Measurements from ENCODE around the gene XRCC4. TPM values are rescaled to one million over a fixed set of nuclear protein-coding genes. Genes with fewer than 3 reads are reported as not detected.

Gene XRCC4
- total RNA-seq, 1 donor from 2014 or later = 45.6 TPM

DNA sequence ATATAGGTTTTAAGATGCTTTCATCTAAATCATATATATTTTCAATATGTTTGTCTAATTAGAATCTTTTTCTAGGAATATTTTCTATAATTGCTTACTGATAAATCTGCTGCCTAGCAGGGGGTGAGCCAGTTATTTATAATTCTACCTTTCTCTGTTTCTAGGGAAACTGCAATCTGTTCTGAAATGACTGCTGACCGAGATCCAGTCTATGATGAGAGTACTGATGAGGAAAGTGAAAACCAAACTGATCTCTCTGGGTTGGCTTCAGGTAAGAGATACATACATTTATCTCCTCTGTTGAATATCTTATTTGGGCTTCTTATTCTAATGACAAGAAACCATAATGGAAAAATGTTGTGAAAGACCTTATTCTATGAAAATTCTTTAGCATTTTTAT, 127.3 kb downstream of the XRCC4 start:
- H3K4me1 ChIP-seq = no peaks in the 10 kb centered on the region
- TF ChIP-seq EZH2 (IDR thresholded peaks at IDR 0.05) (no peak), EZH2phosphoT487 (IDR thresholded peaks at IDR 0.05) (no peak)
- TF ChIP-seq, protein P1, sequence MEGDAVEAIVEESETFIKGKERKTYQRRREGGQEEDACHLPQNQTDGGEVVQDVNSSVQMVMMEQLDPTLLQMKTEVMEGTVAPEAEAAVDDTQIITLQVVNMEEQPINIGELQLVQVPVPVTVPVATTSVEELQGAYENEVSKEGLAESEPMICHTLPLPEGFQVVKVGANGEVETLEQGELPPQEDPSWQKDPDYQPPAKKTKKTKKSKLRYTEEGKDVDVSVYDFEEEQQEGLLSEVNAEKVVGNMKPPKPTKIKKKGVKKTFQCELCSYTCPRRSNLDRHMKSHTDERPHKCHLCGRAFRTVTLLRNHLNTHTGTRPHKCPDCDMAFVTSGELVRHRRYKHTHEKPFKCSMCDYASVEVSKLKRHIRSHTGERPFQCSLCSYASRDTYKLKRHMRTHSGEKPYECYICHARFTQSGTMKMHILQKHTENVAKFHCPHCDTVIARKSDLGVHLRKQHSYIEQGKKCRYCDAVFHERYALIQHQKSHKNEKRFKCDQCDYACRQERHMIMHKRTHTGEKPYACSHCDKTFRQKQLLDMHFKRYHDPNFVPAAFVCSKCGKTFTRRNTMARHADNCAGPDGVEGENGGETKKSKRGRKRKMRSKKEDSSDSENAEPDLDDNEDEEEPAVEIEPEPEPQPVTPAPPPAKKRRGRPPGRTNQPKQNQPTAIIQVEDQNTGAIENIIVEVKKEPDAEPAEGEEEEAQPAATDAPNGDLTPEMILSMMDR (IDR thresholded peaks at IDR 0.05) = no peak
- H3K4me3 Mint-ChIP-seq = no peak overlapping the region
- no peaks in the 10 kb centered on the region for H3K27me3 ChIP-seq
- no peaks in the 10 kb centered on the region for H4K20me1 ChIP-seq (ENCODE audit: low read depth)
- H3K4me3 ChIP-seq = no peak overlapping the region
- H2AFZ ChIP-seq (replicated peaks) = no peak overlapping the region
- H3K36me3 Mint-ChIP-seq = peaks cover 2% of the 10 kb centered on the region
- H3K27ac Mint-ChIP-seq = no peak overlapping the region
- no peak for DNase-seq (ENCODE audit: low spot score)
- no peaks in the 10 kb centered on the region for H3F3A ChIP-seq (ENCODE audit: low read depth)
- H3K27me3 Mint-ChIP-seq (ENCODE audit: insufficient read depth, low read depth) = no peaks in the 10 kb centered on the region
- no peaks in the 10 kb centered on the region for H3K4me1 Mint-ChIP-seq
- no peak overlapping the region for H3K9ac ChIP-seq
- no peaks in the 10 kb centered on the region for H3K9me3 Mint-ChIP-seq
- H3K79me2 ChIP-seq (ENCODE audit: low read depth) = no peaks in the 10 kb centered on the region
- H3K9me3 ChIP-seq (ENCODE audit: low read depth) = no peaks in the 10 kb centered on the region
- no peak overlapping the region for H3K27ac ChIP-seq
- H3K4me2 ChIP-seq = no peak overlapping the region
- H3K36me3 ChIP-seq = no peaks in the 10 kb centered on the region

DNA sequence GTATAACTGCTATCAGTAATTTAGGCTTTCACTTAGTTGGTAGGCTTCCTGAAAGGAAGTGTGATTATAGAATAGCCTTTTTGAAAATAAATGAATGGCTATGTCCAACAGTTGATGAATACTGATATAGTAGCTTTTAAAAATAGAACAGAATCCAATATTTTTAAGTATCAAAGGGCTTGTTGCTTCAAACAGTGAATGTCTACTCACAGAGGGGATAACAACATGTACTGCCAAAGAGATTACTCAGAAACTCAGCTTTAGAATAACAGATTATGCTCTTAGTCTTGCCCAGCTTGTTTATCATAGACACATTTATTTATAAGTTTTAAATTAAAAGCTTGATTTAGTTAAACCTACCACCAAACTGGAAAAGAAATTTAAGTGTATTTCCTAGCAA, 132.6 kb downstream of the XRCC4 start:
- no peak overlapping the region for H3K27ac ChIP-seq
- H3K4me3 ChIP-seq = no peak overlapping the region
- Mint-ChIP-seq H3K9me3 (no peaks in the 10 kb centered on the region), H3K27me3 (ENCODE audit: insufficient read depth, low read depth) (no peaks in the 10 kb centered on the region), H3K36me3 (no peaks in the 10 kb centered on the region), H3K4me3 (no peak overlapping the region), H3K4me1 (no peaks in the 10 kb centered on the region), H3K27ac (no peak overlapping the region)
- H3K9ac ChIP-seq = no peak overlapping the region
- no peaks in the 10 kb centered on the region for H4K20me1 ChIP-seq (ENCODE audit: low read depth)
- no peaks in the 10 kb centered on the region for H3K27me3 ChIP-seq
- no peaks in the 10 kb centered on the region for H3F3A ChIP-seq (ENCODE audit: low read depth)
- H3K9me3 ChIP-seq (ENCODE audit: low read depth) = no peaks in the 10 kb centered on the region
- DNase-seq (ENCODE audit: low spot score) = no peak
- no peaks in the 10 kb centered on the region for H3K36me3 ChIP-seq
- no peak overlapping the region for H2AFZ ChIP-seq (replicated peaks)
- TF ChIP-seq, protein P1 (IDR thresholded peaks at IDR 0.05) = no peak
- TF ChIP-seq EZH2phosphoT487 (IDR thresholded peaks at IDR 0.05) (no peak), EZH2 (IDR thresholded peaks at IDR 0.05) (no peak)
- H3K4me1 ChIP-seq = no peaks in the 10 kb centered on the region
- no peak overlapping the region for H3K4me2 ChIP-seq
- H3K79me2 ChIP-seq (ENCODE audit: low read depth) = no peaks in the 10 kb centered on the region

DNA sequence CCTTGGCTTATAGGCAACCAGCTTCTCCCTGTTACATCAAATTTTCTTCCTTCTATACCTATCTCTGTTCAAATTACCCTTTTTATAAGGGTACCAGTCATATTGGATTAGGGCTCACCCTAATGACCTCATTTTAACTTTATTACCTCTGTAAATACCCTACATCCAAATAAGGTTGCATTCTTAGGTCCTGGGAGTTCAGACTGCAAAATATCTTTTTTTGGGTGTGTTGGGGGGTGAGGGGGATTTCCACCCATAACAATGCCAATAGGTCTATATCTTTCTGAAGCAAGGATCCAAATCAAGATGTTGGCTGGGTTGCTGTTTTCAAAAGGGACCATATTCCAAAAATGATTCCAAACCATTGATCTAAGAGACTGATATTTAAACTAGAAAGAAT, 141.7 kb downstream of the XRCC4 start:
- no peak overlapping the region for H3K9ac ChIP-seq
- no peaks in the 10 kb centered on the region for H3K9me3 ChIP-seq (ENCODE audit: low read depth)
- Mint-ChIP-seq H3K27me3 (ENCODE audit: insufficient read depth, low read depth) (no peaks in the 10 kb centered on the region), H3K4me3 (no peak overlapping the region), H3K36me3 (no peaks in the 10 kb centered on the region), H3K27ac (no peak overlapping the region), H3K4me1 (peaks cover 4% of the 10 kb centered on the region), H3K9me3 (no peaks in the 10 kb centered on the region)
- TF ChIP-seq, protein P1 (IDR thresholded peaks at IDR 0.05) = no peak
- no peak overlapping the region for H3K4me2 ChIP-seq
- no peaks in the 10 kb centered on the region for H3K36me3 ChIP-seq
- H3K4me3 ChIP-seq = no peak overlapping the region
- no peak for DNase-seq (ENCODE audit: low spot score)
- H3K27ac ChIP-seq = no peak overlapping the region
- H2AFZ ChIP-seq (replicated peaks) = no peak overlapping the region
- H3K27me3 ChIP-seq = no peaks in the 10 kb centered on the region
- H3K79me2 ChIP-seq (ENCODE audit: low read depth) = no peaks in the 10 kb centered on the region
- no peaks in the 10 kb centered on the region for H4K20me1 ChIP-seq (ENCODE audit: low read depth)
- H3F3A ChIP-seq (ENCODE audit: low read depth) = no peaks in the 10 kb centered on the region
- H3K4me1 ChIP-seq = no peaks in the 10 kb centered on the region

DNA sequence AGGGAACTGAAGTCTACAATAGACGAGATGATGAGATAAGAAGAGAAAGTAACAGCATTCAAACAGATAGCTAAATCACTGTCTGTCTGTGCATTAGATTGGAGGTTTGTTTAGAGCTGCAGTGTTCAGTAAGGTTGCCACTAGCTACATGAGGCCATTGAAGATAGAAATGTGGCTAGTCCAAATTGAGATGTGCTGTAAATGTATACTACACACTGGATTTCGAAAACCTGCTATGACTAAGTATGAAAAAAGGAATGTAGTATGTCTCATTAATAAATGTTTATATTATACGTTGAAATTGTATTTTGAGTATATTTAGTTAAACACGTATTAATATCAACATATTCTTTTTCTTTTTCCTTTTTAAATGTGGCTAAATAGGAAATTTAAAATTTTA, 142.1 kb downstream of the XRCC4 start:
- no peaks in the 10 kb centered on the region for H3K9me3 ChIP-seq (ENCODE audit: low read depth)

More for the DNA sequence above, 142.1 kb downstream of the XRCC4 start:
- Histone ChIP-seq H3K4me3 (no peak overlapping the region), H4K20me1 (ENCODE audit: low read depth) (no peaks in the 10 kb centered on the region), H3K27me3 (no peaks in the 10 kb centered on the region), H3F3A (ENCODE audit: low read depth) (no peaks in the 10 kb centered on the region), H3K4me1 (no peaks in the 10 kb centered on the region), H3K79me2 (ENCODE audit: low read depth) (no peaks in the 10 kb centered on the region), H2AFZ (replicated peaks) (no peak overlapping the region), H3K9ac (no peak overlapping the region), H3K36me3 (no peaks in the 10 kb centered on the region), H3K27ac (no peak overlapping the region), H3K4me2 (no peak overlapping the region)
- DNase-seq (ENCODE audit: low spot score) = no peak
- no peaks in the 10 kb centered on the region for H3K27me3 Mint-ChIP-seq (ENCODE audit: insufficient read depth, low read depth)
- H3K4me1 Mint-ChIP-seq = peaks cover 4% of the 10 kb centered on the region
- H3K36me3 Mint-ChIP-seq = no peaks in the 10 kb centered on the region
- TF ChIP-seq EZH2 (IDR thresholded peaks at IDR 0.05) = no peak
- TF ChIP-seq EZH2phosphoT487 (IDR thresholded peaks at IDR 0.05) = no peak
- TF ChIP-seq, protein P1 (IDR thresholded peaks at IDR 0.05) = no peak
- H3K9me3 Mint-ChIP-seq = no peaks in the 10 kb centered on the region
- H3K4me3 Mint-ChIP-seq = no peak overlapping the region
- no peak overlapping the region for H3K27ac Mint-ChIP-seq

Data from neural progenitor cell (in vitro differentiated cells).